Measurements from ENCODE around the gene PHYHD1. TPM values are rescaled to one million over a fixed set of nuclear protein-coding genes. Genes with fewer than 3 reads are reported as not detected.

The PHYHD1 gene
- total RNA-seq, 4 donors from 2014 or later = 10.1 to 65.3 (median 39.4) TPM

GRCh38 chr9:128916204-128916603 is 4.6 kb upstream of the PHYHD1 start:
- no peaks in the 10 kb centered on the region for H3K27me3 ChIP-seq

GRCh38 chr9:128916745-128917144 is 4.0 kb upstream of the PHYHD1 start:
- H3K36me3 ChIP-seq = peaks cover 0 to 2% of the 10 kb centered on the region in 2 donors
- H3K27me3 ChIP-seq = no peaks in the 10 kb centered on the region
- peaks cover 73 to 97% of the 10 kb centered on the region in 2 donors for H3K4me1 ChIP-seq
- intact Hi-C loops (cut with DNase I) = no loop called here
- no peak for TF ChIP-seq POLR2A (IDR thresholded peaks at IDR 0.05)
- TF ChIP-seq CTCF (IDR thresholded peaks at IDR 0.05) = no peak
- H3K4me3 ChIP-seq (replicated peaks in 1 of 3) = no peak overlapping the region
- H3K27ac ChIP-seq = peak overlapping the region; percentile 92 to 100 (median 96)
- no peak for DNase-seq
- no peaks in the 10 kb centered on the region for H3K9me3 ChIP-seq
- 82 to 83% methylated on average over 11 of the region's 11 CpGs for WGBS, 2 donors

More at GRCh38 chr9:128916204-128916603, 4.6 kb upstream of the PHYHD1 start:
- peaks cover 0 to 2% of the 10 kb centered on the region in 2 donors for H3K36me3 ChIP-seq
- TF ChIP-seq CTCF (IDR thresholded peaks at IDR 0.05) = no peak
- peak; percentile 22 to 63 for TF ChIP-seq POLR2A (IDR thresholded peaks at IDR 0.05)
- H3K9me3 ChIP-seq = no peaks in the 10 kb centered on the region
- 34 to 68% methylated on average over 3 to 15 of the region's 18 CpGs for WGBS, 2 donors
- peak; percentile 85 to 91 for DNase-seq
- intact Hi-C loops (cut with DNase I) = no loop called here
- H3K27ac ChIP-seq = peak overlapping the region; percentile 92 to 100 (median 96)
- H3K4me3 ChIP-seq (replicated peaks in 1 of 3) = peak overlapping the region in 1 of 3 donors; percentile 7
- peaks cover 70 to 97% of the 10 kb centered on the region in 2 donors for H3K4me1 ChIP-seq

GRCh38 chr9:128917151-128917849 is 3.5 kb upstream of the PHYHD1 start:
- peak in 1 of 2 donors; percentile 78 for TF ChIP-seq POLR2A (IDR thresholded peaks at IDR 0.05)
- no peak for TF ChIP-seq CTCF (IDR thresholded peaks at IDR 0.05)
- Histone ChIP-seq H3K9me3 (no peaks in the 10 kb centered on the region), H3K27ac (peak overlapping the region; percentile 92 to 100 (median 96)), H3K27me3 (no peaks in the 10 kb centered on the region), H3K4me3 (replicated peaks in 1 of 3) (no peak overlapping the region), H3K36me3 (peaks cover 0 to 2% of the 10 kb centered on the region in 2 donors), H3K4me1 (peaks cover 73 to 97% of the 10 kb centered on the region in 2 donors)
- intact Hi-C loops (cut with DNase I) = no loop called here
- WGBS, 2 donors = 39 to 41% methylated on average over 26 of the region's 26 CpGs
- DNase-seq = peak; percentile 94 to 97

- Histone ChIP-seq H3K4me1 (peaks cover 64 to 91% of the 10 kb centered on the region in 2 donors), H3K4me3 (replicated peaks in 1 of 3) (no peak overlapping the region), H3K27me3 (no peaks in the 10 kb centered on the region), H3K27ac (peak overlapping the region; percentile 80 to 100 (median 92)), H3K36me3 (peaks cover 0 to 2% of the 10 kb centered on the region in 2 donors), H3K9me3 (no peaks in the 10 kb centered on the region)
- TF ChIP-seq POLR2A (IDR thresholded peaks at IDR 0.05) = no peak
- TF ChIP-seq CTCF (IDR thresholded peaks at IDR 0.05) = no peak
- intact Hi-C loops (cut with DNase I) = no loop called here
- WGBS, 2 donors = 60 to 75% methylated on average over 1 to 2 of the region's 2 CpGs
- no peak for DNase-seq
Measured at GRCh38 chr9:128918921-128919320, 1.9 kb upstream of the PHYHD1 start.

All from thyroid gland (tissue), 4 donors.